ENCODE data around the gene ZCCHC24.

The ZCCHC24 gene

DNA sequence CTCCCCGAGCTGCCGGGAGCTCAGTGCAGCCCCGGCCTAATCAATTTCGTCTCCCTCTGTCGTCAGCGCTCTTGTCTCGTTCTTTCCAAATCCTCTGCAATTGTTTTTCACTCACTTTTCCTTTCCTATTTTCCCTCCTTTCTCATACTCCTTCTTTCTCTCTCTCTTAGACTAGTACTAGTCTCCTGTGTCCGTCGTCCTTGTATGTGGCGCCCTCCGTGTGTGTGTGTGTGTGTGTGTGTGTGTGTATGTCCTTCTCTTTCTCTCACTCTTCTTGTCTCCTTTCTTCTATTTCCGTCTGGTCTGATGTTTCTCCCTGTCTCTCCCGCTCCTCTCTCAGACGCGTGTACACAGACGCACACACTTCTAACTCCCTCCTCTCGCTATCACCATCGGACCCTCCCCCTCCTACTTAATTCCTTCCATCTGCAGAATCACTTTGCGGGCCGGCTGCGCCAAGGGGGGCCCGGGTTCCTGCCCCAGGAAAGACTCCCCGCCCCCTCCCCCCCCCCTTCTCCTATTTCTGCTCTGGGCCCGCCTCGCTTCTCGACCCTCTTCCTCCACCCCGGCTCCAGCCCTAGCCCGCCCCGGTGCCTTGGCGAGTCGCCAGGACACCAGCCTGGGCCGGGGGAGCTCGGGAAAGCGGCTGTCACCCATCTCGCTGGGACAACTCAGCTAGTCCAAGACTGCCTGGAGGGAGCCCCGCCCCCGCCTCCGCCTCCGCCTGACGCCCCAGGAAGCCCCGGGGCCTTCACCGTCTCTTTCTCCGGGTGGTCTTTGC, 743 bp upstream of the ZCCHC24 start:
- DNase-seq (ENCODE audit: low read depth): no peak

DNA sequence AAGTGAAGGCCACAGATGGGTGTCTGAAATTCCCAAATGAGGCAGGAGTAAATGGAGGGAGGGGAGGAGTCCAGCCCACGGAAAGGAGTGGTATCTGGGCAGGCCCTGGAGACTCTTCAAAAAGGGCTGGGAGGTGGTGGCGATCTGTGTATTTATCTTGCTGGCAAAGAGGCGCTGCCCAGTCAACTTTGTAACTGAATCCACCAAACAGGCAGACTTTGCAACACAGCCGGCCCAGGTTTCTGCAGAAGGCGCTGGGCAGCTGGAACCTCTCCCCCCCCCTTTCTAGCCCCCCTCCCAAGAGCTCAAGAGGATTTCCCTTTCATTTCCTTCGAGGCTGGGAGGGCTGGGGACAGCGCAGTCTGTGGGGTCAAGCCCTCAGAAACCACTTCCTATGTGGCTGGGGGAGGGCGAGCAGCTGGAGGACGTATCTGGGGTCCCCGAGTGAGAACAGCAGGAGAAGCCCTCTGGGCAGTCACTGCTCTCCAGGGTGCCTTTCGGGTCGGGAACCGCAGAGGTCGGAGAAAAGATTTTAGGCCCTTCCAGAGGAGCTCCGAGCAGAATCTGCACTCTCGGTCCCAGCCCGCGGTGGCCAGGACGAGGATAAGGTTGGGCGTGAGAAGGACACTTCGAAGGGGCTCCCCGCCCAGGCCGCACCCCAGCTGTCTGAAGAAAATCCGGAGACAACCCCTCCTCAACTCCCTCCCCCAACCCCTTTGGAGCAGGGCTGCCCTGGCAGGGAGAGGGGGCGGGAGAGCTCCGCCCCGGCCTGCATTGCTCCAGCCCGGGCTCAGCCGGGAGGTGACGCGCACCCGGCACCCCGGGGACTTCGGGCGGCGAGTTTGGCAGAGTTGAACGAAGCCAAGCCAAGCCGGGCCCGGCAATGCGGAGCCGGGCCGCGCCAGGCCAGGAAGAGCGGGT, 965 bp downstream of the ZCCHC24 start:
- DNase-seq (ENCODE audit: low read depth): peak; percentile 93

GRCh38 chr10:79443338-79444198, 1.9 kb downstream of the ZCCHC24 start:
- DNase-seq (ENCODE audit: low read depth): no peak

DNA sequence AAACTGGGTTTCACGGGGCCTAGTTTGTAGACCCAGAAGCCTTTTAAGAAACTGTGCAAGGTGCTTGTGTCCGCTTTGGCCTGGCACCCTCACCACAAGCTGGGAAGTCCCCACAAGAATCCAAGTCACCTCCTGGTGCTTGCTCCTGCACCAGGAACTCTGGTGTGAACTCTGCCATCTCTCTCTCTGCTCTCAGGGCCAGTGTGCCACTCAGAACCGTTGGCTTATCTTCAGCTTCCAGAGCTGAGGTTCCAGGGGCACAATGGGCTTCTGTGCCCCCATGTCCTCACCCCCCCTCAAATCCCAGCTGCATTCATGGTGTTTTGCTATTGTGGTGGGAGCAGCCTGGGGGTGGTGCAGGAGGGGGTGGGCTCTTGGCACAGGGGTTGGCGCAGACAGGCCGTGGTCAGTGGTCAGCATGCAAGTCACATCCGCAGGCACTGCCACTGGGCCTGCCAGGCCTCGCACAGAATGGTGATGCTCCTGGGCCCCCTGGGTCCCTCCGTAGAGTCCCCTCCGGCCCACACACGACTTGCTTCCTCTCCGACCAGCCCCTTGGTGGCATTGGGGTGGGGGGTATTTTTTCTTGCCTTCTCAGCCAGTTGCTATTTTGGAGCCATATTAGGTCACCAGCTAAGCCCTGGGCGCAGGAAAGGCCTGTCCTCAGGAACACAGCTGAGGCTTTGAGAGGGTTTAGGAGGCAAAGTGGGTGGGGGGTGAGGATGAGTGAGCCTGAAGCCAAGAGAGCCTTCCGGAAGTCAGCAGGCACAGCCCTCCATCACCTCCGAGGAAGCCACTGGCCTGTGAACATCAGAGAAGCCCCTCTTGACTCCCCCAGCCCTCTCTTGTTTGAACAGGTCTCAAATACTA, 3.0 kb downstream of the ZCCHC24 start:
- no peak for DNase-seq (ENCODE audit: low read depth)

DNA sequence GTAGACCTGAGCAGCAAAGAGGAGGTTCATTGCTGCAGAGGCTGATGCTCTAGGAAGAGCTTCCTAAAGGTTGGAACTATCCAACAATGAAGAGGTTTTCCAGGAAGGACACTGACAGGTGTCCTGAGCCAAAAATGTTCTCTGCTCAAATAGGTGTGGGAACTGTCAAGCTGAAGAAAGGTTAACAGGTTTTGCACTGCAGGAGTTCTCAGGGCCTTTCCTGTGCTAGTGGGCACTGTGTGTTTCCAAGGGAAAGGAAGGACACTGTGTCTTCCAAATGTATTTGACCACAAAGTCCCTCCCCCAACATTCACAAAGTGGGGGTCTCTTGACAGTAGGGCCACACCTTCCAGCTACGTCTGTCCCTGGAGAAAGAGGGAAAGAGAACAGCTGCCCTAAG, 4.0 kb downstream of the ZCCHC24 start:
- DNase-seq (ENCODE audit: low read depth): no peak

GRCh38 chr10:79440281-79440680, 5.1 kb downstream of the ZCCHC24 start:
- no peak for DNase-seq (ENCODE audit: low read depth)

DNA sequence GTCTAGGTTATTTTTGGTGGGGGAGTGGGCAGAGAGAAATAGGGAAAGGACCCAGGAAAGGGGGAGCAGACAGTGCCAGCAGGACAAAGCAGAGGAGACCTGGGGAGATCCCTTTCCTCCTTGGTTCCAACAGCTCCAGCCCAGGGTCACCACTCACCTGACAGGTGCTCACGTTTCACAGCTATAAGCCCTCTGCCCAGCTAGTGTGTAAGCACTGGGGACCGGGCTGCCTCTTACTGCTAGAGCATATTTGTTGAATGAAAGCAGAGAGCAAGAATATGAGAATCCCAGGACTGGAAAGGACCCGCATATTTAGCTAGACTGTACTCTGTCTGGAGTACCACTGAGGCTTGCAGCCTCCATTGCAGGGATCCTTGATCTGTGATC, 6.7 kb downstream of the ZCCHC24 start:
- no peak for DNase-seq (ENCODE audit: low read depth)

GRCh38 chr10:79438021-79438698, 7.3 kb downstream of the ZCCHC24 start:
- no peak for DNase-seq (ENCODE audit: low read depth)

DNA sequence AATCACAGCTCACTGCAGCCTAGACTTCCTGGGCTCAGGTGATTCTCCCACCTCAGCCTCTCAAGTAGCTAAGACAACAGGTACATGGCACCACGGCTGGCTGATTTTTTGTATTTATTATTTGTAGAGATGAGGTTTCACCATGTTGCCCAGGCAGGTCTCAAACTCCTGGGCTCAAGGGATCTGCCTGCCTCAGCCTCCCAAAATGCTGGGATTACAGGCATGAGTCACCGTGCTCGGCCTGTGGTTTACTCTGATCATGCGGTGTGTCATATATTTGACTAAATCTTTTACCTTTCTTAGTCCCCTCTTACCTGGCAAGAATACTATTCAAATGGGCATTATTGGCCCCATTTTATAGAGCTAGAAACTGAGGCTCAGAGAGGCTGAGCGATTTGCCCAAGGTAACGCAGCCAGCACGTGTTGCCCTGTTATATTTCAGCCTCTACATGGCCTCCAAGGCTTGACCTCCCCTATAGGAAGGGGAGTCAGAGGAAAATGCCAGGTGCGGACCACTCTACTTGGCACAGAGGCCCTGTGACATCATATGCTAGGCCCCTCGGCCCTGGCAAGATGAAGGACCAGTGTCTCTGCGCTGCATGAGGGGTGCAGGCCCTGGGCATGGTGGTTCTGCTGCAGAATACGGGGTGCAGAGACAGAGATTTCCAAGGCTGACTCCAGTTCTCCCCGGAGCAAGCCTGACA, 8.2 kb downstream of the ZCCHC24 start:
- DNase-seq (ENCODE audit: low read depth): no peak

GRCh38 chr10:79436850-79437103, 8.6 kb downstream of the ZCCHC24 start:
- DNase-seq (ENCODE audit: low read depth): no peak

DNA sequence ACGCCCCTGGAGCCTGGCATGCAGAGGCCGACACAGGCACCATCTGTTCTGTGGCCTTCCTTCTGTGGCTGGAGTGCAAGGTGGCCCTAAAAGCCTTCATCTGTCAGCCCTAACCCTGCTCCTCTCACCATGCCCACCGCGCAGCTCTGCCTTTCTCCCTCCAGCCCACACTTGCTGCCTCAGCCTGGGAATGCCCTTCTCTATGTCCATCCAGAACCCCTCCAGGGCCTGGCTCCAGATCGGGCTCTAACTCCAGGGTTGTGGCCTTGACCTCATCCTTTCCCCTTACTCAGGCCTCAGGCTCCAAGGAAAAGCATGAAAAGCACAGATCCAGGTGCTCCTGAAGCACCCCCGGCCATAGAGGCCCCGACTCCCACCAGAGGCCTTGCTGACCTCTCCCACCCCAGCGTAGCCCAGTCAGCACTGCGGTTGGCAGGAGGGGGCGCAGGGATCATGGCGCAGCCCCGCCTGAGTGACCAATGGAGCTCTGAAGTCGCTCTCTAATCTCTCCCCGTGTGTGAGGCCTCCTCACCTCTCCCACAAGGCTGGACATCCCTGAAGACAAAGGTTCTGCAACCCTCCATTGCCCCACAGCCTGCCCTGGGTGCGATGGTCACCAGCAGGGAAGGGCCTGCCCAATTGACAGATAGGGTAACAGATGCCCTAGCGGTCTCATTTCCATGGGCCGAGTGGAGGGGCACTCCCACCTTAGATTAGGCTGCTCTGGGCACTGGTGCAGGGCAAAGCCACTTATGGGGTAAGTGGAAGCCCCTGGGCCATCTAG, 9.2 kb downstream of the ZCCHC24 start:
- no peak for DNase-seq (ENCODE audit: low read depth)

GRCh38 chr10:79435271-79436065, 10.0 kb downstream of the ZCCHC24 start:
- DNase-seq (ENCODE audit: low read depth): peak; percentile 61

GRCh38 chr10:79434821-79435251, 10.6 kb downstream of the ZCCHC24 start:
- DNase-seq (ENCODE audit: low read depth): peak; percentile 69

- no peak for DNase-seq (ENCODE audit: low read depth)
Measured at GRCh38 chr10:79434223-79434687, 11.2 kb downstream of the ZCCHC24 start.

DNA sequence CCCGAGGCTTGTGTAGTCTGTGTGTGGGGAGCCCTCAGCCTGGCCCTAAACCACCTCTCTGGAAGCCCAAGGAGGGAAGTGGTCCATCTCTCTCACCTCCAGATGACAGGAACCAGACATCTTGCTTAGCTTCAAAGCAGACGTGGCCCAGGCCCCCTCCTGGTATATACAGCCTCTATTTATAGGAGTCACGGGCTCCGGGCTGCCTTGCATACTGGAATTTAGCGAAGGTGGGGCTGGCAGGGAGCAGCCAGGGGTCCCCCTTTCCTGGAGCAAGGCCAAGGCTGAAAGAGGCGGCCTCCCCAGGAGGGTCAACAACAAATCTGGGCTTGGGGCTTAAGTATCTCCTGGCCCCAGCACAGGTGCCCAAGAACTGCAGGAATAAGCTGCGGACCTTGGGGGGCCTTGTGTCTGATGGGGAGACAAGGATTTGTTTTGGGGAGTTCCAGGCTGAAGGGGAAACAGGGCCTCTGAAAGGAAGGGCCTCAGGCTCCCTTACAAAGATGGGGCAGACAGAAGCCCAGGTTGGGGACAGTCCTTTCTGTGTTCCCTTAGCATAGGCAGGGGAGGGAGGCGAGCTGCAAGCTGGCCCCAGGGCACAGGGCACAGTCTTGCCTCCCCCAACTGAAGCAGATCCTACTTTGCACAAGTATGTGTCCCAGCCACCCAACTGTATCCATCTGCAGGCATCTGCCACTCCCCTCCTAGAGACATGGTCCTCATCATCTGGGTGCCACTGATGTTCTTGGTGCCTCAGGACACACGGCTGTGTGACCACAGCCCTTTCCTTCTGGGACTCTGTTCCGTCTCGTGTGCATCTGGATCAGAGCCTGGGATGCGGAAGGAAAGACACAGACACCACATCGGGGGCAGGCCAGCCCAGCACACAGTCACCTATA, 11.9 kb downstream of the ZCCHC24 start:
- no peak for DNase-seq (ENCODE audit: low read depth)

GRCh38 chr10:79431891-79432831, 13.3 kb downstream of the ZCCHC24 start:
- DNase-seq (ENCODE audit: low read depth): peak; percentile 34

Data from fibroblast of gingiva (primary cell).